Spleen (tissue), 7 donors: Measurements from ENCODE around the gene PSMB7.

Source experiments
- CTCF ChIP-seq, 11 experiments: fragments of 200-600 bp in 7 of 11; fragments of 450-650 bp in 4 of 11; sonication (generic) in 4 of 11; IDR thresholded peaks in 8 of 11; conservative IDR thresholded peaks in 3 of 11; 1 replicate in 7 of 11; 2 replicates in 4 of 11; pipeline versions ENCODE4 v1.4.0 to v1.8.0; 2016 to 2021; ENCODE audit warnings: antibody characterized with exemption in 11 of 11, inconsistent platforms in 4 of 11, mild to moderate bottlenecking in 1 of 11
- POLR2A ChIP-seq, 3 donors: fragments of 450-650 bp; IDR thresholded peaks; one replicate each; pipeline ENCODE4 v1.5.1; 2017; ENCODE audit warnings: antibody characterized with exemption in 3 of 3, mild to moderate bottlenecking in 1 of 3
- POLR2AphosphoS5 ChIP-seq, 3 donors: sonication (generic); formaldehyde crosslinking; IDR thresholded peaks; one replicate each; pipeline ENCODE4 v1.5.1; 2017; ENCODE audit warnings: antibody characterized with exemption in 3 of 3
- donor health status: DM: no; HTN: no; CAD: no; lungs with moderate emphysema.
- donor health status: DM: no; HTN: no; CAD: no.
- donor health status: DM: no; HTN: no; CAD: no.

GRCh38 chr9:124409410-124409809 lies 5.8 kb downstream of the PSMB7 start:
- TF ChIP-seq CTCF (IDR thresholded peaks at IDR 0.05 in 8 of 11, conservative IDR thresholded peaks at IDR 0.05 in 3 of 11) (no peak), POLR2A (IDR thresholded peaks at IDR 0.05) (no peak), POLR2AphosphoS5 (IDR thresholded peaks at IDR 0.05) (no peak)
